ENCODE measurements around the gene MACC1.

DNA sequence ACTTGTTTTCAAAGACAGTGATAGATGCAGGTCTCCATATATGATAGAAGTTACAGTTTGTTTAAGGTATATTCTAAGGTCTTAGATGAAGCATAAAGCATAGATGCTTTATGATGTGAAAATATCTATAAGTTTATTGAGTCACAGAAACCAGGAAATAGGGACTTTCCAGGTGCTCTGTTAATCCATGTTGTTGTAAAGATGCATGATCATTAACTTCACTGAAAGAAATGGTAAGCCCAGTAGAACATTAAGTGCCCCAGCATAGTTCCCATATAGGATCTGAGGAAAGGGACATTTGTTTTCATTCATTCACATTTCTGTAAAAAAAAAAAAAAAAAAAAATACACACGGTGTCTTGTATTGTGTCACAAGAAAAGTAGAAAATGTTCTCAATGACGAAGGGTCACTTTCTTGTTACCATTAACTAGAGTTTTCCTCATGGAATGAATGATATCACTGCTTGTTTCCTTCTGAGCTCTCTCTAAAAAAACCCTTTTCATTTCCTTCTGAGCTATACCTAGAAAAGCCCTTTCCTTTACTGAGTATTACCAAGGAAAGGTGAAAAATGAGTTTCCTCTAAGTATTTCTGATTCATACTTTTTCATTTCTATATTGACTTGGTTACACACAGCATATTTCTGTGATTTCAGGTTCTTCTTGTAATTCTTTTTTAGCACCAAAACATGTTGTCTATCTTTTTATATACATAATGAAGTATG is 105.2 kb downstream of the MACC1 start:
- no peak for TF ChIP-seq EZH2 (IDR thresholded peaks at IDR 0.05; ENCODE audit: borderline replicate concordance, low read depth, low read length, severe bottlenecking)
- TF ChIP-seq, protein P1, sequence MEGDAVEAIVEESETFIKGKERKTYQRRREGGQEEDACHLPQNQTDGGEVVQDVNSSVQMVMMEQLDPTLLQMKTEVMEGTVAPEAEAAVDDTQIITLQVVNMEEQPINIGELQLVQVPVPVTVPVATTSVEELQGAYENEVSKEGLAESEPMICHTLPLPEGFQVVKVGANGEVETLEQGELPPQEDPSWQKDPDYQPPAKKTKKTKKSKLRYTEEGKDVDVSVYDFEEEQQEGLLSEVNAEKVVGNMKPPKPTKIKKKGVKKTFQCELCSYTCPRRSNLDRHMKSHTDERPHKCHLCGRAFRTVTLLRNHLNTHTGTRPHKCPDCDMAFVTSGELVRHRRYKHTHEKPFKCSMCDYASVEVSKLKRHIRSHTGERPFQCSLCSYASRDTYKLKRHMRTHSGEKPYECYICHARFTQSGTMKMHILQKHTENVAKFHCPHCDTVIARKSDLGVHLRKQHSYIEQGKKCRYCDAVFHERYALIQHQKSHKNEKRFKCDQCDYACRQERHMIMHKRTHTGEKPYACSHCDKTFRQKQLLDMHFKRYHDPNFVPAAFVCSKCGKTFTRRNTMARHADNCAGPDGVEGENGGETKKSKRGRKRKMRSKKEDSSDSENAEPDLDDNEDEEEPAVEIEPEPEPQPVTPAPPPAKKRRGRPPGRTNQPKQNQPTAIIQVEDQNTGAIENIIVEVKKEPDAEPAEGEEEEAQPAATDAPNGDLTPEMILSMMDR (IDR thresholded peaks at IDR 0.05; ENCODE audit: extremely low read depth in 1 of 2, insufficient read depth in 1 of 2, low read depth in 1 of 2, low read length in 2 of 2), result no peak
- no peak for TF ChIP-seq POLR2A (IDR thresholded peaks at IDR 0.05; ENCODE audit: low read depth, low read length)
- TF ChIP-seq POLR2AphosphoS5 (IDR thresholded peaks at IDR 0.05; ENCODE audit: insufficient read depth, low read depth, low read length), result no peak
- no peak for TF ChIP-seq MYC (IDR thresholded peaks at IDR 0.05; ENCODE audit: low read depth, low read length)
- TF ChIP-seq, protein P2, sequence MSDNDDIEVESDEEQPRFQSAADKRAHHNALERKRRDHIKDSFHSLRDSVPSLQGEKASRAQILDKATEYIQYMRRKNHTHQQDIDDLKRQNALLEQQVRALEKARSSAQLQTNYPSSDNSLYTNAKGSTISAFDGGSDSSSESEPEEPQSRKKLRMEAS (IDR thresholded peaks at IDR 0.05; ENCODE audit: insufficient read depth, insufficient read length), result no peak
